ENCODE measurements around the gene DAB2.

- TF ChIP-seq EZH2 (IDR thresholded peaks at IDR 0.05; ENCODE audit: low read length, missing control alignments) (no peak), CTCF (conservative IDR thresholded peaks at IDR 0.05 in 1 of 2, IDR thresholded peaks at IDR 0.05 in 1 of 2; ENCODE audit: low read depth in 1 of 2, low read length in 2 of 2) (no peak)
Measured at GRCh38 chr5:39368116-39368515, 56.7 kb downstream of the DAB2 start.

Measured in fibroblast of lung (primary cell).